Activated CD8-positive, alpha-beta memory T cell treated with anti-CD3 and anti-CD28 coated beads, Interleukin-2, amount 50 U/mL, for 24 hours (primary cell): ENCODE data around the gene BCL11B.

ENCODE experiments used
- DNase-seq: peaks from one replicate; pipeline ENCODE4 v3.0.0-alpha.2; 2020; ENCODE audit errors: extremely low read depth

Gene BCL11B

GRCh38 chr14:99286761-99287160 lies 14.8 kb upstream of the BCL11B start:
- no peak for DNase-seq

GRCh38 chr14:99284254-99285004 lies 12.4 kb upstream of the BCL11B start:
- no peak for DNase-seq

- DNase-seq = no peak
Observed at GRCh38 chr14:99282261-99283050, 10.5 kb upstream of the BCL11B start.

GRCh38 chr14:99281396-99281795 lies 9.4 kb upstream of the BCL11B start:
- DNase-seq = no peak

- no peak for DNase-seq
Observed at GRCh38 chr14:99280852-99281251, 8.9 kb upstream of the BCL11B start.

GRCh38 chr14:99280066-99280731 lies 8.2 kb upstream of the BCL11B start:
- no peak for DNase-seq

- DNase-seq = no peak
Observed at GRCh38 chr14:99278836-99279235, 6.8 kb upstream of the BCL11B start.

- DNase-seq = no peak
Observed at GRCh38 chr14:99277530-99277929, 5.5 kb upstream of the BCL11B start.

GRCh38 chr14:99276482-99276881 lies 4.5 kb upstream of the BCL11B start:
- no peak for DNase-seq

- no peak for DNase-seq
Observed at GRCh38 chr14:99275222-99275584, 3.2 kb upstream of the BCL11B start.

- DNase-seq = no peak
Observed at GRCh38 chr14:99274346-99275221, 2.6 kb upstream of the BCL11B start.

GRCh38 chr14:99273766-99274345 lies 1.9 kb upstream of the BCL11B start:
- no peak for DNase-seq

GRCh38 chr14:99272899-99273765 lies 1.1 kb upstream of the BCL11B start:
- no peak for DNase-seq

- no peak for DNase-seq
Observed at GRCh38 chr14:99272632-99272898, 568 bp upstream of the BCL11B start.

- no peak for DNase-seq
Observed at GRCh38 chr14:99271221-99271941, 616 bp downstream of the BCL11B start.

GRCh38 chr14:99270458-99271220 lies 1.4 kb downstream of the BCL11B start:
- DNase-seq = no peak

- no peak for DNase-seq
Observed at GRCh38 chr14:99268810-99269707, 2.9 kb downstream of the BCL11B start.
